ENCODE measurements around the gene JPT1. TPM values are rescaled to one million over a fixed set of nuclear protein-coding genes. Genes with fewer than 3 reads are reported as not detected.
"Not testable (repeated sequence)": the region's sequence is repeated elsewhere in the genome, so short reads cannot be mapped to it uniquely, and the experiment has no call there.

Gene JPT1
- total RNA-seq, 1 experiment from 2014 or later, result 148 TPM

GRCh38 chr17:75133607-75134347 is 20.5 kb downstream of the JPT1 start:
- DNase-seq (ENCODE audit: low read depth, low spot score); in situ Hi-C loops (cut with HindIII; ENCODE audit: low pct_unique_long_range_greater_than_20kb, low sequenced_read_pairs): not testable (repeated sequence)

- no peak for DNase-seq (ENCODE audit: low read depth, low spot score)
- in situ Hi-C loops (cut with HindIII; ENCODE audit: low pct_unique_long_range_greater_than_20kb, low sequenced_read_pairs), result no loop called here
These were observed 21.3 kb downstream of the JPT1 start for GRCh38 chr17:75133001-75133400.

- in situ Hi-C loops (cut with HindIII; ENCODE audit: low pct_unique_long_range_greater_than_20kb, low sequenced_read_pairs), result not testable (repeated sequence)
These were observed 22.0 kb downstream of the JPT1 start for GRCh38 chr17:75132018-75133000.

GRCh38 chr17:75131278-75132017 is 22.9 kb downstream of the JPT1 start, which contains the start of gene NT5C:
TSS of gene NT5C (minus strand) at chr17:75131742. CDS start at chr17:75131707, 35 bp downstream.
- in situ Hi-C loops (cut with HindIII; ENCODE audit: low pct_unique_long_range_greater_than_20kb, low sequenced_read_pairs), result no loop called here
- peak; percentile 77 for DNase-seq (ENCODE audit: low read depth, low spot score)

More at GRCh38 chr17:75132018-75133000, 22.0 kb downstream of the JPT1 start:
- not testable (repeated sequence) for DNase-seq (ENCODE audit: low read depth, low spot score)

DNA sequence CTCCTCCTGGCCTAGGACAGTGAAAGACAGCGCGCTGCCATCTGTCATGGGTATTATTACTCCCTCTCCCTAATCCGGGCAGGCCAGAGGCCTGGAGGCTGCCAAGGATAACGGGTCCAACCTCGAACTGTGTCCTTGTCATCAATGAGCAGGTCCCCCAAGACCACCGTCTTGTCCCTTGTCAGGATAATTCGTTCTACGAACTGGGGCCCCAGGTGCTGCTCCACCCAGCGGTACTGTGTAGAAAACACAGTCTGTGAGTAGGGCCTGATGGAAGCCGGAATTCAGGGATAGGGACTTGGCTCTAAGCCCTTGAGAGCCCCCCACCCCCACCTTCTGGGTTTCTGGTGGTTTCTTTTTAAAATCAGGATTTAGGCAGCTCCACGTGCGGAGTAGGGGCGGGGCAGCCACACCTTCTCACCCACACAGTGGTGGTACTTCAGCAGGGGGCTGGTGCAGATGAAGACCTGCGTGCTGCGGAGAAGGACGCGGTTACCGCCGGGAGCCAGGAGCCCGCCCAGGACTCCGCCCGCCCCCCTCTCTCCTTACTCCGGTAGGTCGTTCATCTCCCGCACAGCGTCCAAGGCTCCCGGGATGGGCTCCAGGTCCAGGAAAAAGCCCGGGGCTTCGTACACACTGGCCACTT is 23.6 kb downstream of the JPT1 start:
- DNase-seq (ENCODE audit: low read depth, low spot score), result peak; percentile 81
- in situ Hi-C loops (cut with HindIII; ENCODE audit: low pct_unique_long_range_greater_than_20kb, low sequenced_read_pairs), result no loop called here

DNA sequence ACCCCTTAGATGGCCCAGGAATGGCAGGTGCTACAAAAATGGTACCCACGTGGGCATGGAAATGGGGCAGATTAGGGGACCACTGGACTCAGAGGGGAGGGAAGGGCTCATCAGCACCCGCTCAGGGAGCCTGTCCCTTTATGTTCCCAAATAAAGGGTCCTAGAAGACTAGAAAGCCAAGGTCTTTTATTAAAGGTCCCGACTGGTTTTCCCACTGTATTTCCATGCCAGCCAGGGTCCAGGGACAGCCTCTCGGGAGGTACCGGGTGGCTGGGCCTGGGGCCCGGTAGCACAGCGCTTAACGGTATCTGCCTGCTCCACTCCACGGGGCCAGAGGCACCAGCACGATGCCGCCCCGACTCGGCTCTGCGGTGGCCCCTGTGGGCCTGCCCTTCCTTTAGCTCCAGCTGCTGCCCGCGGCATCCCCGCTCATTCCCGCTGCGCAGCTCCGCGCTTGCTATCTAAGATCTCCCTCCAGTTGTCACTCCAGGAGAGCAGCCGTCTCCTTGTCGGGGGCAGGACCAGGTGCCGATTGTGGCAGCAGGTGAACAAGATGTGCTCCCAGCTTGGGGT is 24.2 kb downstream of the JPT1 start:
- in situ Hi-C loops (cut with HindIII; ENCODE audit: low pct_unique_long_range_greater_than_20kb, low sequenced_read_pairs), result no loop called here
- no peak for DNase-seq (ENCODE audit: low read depth, low spot score)

GRCh38 chr17:75129576-75129975 is 24.7 kb downstream of the JPT1 start:
- DNase-seq (ENCODE audit: low read depth, low spot score), result no peak
- in situ Hi-C loops (cut with HindIII; ENCODE audit: low pct_unique_long_range_greater_than_20kb, low sequenced_read_pairs), result no loop called here

DNA sequence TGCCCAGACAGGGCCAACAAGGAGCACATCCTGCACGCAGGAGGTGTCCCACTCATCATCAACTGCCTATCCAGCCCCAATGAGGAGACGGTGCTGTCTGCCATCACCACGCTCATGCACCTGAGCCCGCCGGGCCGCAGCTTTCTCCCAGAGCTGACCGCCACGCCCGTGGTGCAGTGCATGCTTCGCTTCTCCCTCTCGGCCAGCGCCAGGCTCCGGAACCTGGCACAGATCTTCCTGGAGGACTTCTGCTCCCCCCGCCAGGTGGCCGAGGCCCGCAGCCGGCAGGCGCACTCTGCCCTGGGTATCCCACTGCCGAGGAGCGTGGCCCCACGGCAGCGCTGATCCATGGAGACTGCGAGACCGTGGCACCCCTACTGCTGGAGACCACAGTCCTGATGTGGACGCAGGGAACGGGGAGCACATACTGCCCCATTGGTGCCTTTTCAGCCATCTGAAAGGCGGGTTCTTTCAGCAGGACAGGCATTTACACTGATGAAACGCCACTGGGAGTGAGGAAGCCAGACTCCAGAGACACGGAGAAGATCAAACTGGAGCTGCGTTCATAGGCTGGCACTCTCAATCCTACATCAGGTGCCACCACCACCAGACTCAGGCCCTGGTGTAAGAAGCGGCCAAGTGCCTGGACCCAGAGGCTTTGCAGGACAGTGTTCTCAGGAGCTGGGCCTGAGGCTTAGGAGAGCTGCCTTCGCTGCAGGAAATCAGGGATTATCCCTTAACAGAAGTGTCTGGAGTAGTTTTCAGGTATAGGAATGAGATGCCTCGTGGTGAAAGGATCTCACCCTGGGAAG is 25.4 kb downstream of the JPT1 start:
- in situ Hi-C loops (cut with HindIII; ENCODE audit: low pct_unique_long_range_greater_than_20kb, low sequenced_read_pairs), result no loop called here
- no peak for DNase-seq (ENCODE audit: low read depth, low spot score)

GRCh38 chr17:75127936-75128335 is 26.4 kb downstream of the JPT1 start:
- in situ Hi-C loops (cut with HindIII; ENCODE audit: low pct_unique_long_range_greater_than_20kb, low sequenced_read_pairs); DNase-seq (ENCODE audit: low read depth, low spot score): not testable (repeated sequence)

GRCh38 chr17:75126954-75127353 is 27.4 kb downstream of the JPT1 start:
- in situ Hi-C loops (cut with HindIII; ENCODE audit: low pct_unique_long_range_greater_than_20kb, low sequenced_read_pairs), result no loop called here
- no peak for DNase-seq (ENCODE audit: low read depth, low spot score)

DNA sequence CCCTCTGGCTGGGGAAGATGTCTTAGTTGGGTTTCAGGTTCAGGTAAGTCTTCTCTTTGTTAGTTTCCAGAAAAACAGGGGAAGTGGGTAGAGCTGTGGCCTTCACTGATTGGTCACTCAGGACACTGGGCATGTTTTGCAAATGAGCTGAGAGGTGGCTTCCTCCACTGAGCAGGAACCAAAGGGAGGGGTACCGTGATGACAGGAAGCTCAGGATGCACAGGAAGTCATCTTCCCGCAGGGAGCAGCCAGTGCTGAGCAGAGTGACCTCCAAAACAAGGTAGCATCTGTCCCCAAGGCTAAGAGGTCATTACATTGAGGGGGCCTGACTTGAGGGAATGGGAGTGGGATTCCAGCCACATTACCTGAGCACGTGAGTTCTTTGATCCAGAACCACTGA is 28.3 kb downstream of the JPT1 start:
- in situ Hi-C loops (cut with HindIII; ENCODE audit: low pct_unique_long_range_greater_than_20kb, low sequenced_read_pairs), result no loop called here
- no peak for DNase-seq (ENCODE audit: low read depth, low spot score)

DNA sequence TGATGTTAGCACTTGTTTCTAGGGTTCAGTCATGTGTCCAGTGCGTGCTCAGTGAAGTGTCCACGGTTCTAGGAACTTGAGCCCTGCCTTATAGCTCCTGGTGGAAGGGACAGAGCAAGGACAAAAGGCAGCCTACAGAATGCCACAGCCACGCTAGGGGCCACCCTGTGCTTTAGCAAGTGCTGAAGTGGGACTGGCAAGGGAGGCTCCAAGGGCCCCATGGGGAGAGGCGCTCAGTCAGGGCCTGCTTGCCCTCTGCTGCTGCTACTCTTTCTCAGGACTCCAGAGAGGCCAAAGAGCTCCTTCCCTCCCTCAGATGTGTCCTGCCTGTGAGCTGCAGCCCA is 29.5 kb downstream of the JPT1 start:
- in situ Hi-C loops (cut with HindIII; ENCODE audit: low pct_unique_long_range_greater_than_20kb, low sequenced_read_pairs), result no loop called here
- DNase-seq (ENCODE audit: low read depth, low spot score), result no peak

DNA sequence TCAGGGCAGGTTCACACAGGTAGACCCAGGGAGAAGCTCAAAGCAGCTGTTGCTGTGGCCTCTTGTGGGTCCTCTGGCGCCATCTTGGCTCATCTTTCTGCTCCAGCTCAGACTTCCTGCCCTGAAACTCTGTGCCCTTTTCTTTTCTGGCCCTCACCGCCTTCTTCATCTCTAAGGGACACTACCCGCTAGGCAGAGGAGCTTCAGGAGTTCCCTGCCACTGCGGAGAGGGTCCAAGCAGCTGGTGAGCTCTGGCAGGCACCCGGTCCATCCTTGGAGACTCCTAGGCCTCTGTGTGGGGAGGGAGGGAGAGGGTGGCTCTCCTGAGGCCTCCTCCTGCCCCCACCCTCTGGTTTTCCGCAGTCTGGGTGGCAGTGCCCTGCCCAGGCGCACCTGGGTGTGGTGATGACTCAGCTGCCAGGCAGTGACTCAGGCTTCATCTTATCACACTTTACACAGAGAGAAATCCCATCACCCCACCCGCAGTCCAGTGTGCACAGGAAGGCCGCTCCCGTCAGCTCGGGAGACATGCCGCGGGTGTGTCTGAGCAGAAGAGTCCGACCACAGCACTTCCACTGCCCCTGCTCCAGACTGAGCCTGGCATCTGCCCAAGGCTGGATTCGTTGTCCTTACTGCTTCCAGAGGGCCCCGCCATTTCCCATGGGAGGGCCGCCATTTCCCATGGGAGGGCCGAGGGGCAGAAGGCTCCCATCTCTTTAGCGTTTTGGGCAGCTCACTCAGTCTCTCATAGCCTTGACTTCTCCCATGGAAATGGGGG is 30.1 kb downstream of the JPT1 start:
- DNase-seq (ENCODE audit: low read depth, low spot score), result no peak
- in situ Hi-C loops (cut with HindIII; ENCODE audit: low pct_unique_long_range_greater_than_20kb, low sequenced_read_pairs), result no loop called here

DNA sequence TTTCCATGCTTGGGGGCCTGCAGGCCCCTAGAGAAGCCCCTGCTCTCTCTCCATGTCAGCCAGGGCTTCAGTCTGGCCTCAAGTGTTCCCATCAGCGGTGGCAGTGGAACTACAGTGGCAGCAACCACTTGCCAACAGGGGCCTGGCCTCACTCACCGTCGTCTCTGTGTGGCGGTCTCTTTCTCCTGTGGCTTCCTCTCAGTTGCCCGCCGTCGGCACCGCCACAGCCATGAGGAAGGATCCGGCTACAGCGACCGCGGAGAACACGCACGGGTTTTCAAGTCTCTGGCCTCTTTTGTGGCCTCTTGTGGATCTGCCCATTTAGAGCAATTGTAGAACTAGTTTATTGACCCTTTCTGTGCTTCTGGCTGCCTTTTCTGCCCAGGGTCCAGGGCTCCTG is 36.0 kb downstream of the JPT1 start:
- in situ Hi-C loops (cut with HindIII; ENCODE audit: low pct_unique_long_range_greater_than_20kb, low sequenced_read_pairs), result no loop called here
- no peak for DNase-seq (ENCODE audit: low read depth, low spot score)

GRCh38 chr17:75116737-75117136 is 37.6 kb downstream of the JPT1 start:
- in situ Hi-C loops (cut with HindIII; ENCODE audit: low pct_unique_long_range_greater_than_20kb, low sequenced_read_pairs), result no loop called here
- no peak for DNase-seq (ENCODE audit: low read depth, low spot score)

DNA sequence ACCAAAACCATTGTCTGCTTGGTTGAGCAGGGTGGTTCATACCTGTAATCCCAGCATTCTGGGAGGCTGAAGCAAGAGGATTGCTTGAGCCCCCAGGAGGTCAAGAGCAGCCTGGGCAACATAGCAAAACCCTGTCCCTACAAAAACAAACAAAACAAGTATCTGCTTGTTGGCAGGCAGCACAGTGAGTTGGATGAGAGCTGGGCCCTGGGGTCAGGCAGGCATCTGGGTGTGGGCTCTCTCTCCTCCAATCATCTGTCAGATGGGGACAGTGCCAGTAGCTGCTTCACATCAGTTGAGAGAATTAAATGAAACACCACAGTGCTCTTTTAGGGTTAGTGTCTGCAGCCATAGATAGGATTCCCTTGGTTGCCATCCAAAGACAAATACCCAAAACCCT is 38.8 kb downstream of the JPT1 start:
- no peak for DNase-seq (ENCODE audit: low read depth, low spot score)
- in situ Hi-C loops (cut with HindIII; ENCODE audit: low pct_unique_long_range_greater_than_20kb, low sequenced_read_pairs), result no loop called here

All from SK-MEL-5 (cell line).